ENCODE data around the gene CEL.
"Not testable (repeated sequence)": the region's sequence is repeated elsewhere in the genome, so short reads cannot be mapped to it uniquely, and the experiment has no call there.

CEL gene

GRCh38 chr9:133065070-133065388 is 3.2 kb downstream of the CEL start:
- DNase-seq, result no peak

GRCh38 chr9:133066181-133066983 is 4.6 kb downstream of the CEL start:
- no peak for DNase-seq

GRCh38 chr9:133067006-133067405 is 5.2 kb downstream of the CEL start:
- DNase-seq, result no peak

GRCh38 chr9:133067813-133068212 is 6.0 kb downstream of the CEL start:
- no peak for DNase-seq

- not testable (repeated sequence) for DNase-seq
Observed at GRCh38 chr9:133068431-133068830, 6.7 kb downstream of the CEL start.

GRCh38 chr9:133070500-133070961 is 8.8 kb downstream of the CEL start:
- not testable (repeated sequence) for DNase-seq

GRCh38 chr9:133070985-133071384 is 9.2 kb downstream of the CEL start:
- not testable (repeated sequence) for DNase-seq

GRCh38 chr9:133071484-133072150 is 9.8 kb downstream of the CEL start:
- no peak for DNase-seq

GRCh38 chr9:133072210-133072609 is 10.4 kb downstream of the CEL start:
- not testable (repeated sequence) for DNase-seq

GRCh38 chr9:133073086-133074014 is 11.6 kb downstream of the CEL start:
- no peak for DNase-seq

GRCh38 chr9:133074111-133074651 is 12.4 kb downstream of the CEL start:
- no peak for DNase-seq

GRCh38 chr9:133075925-133076630 is 14.3 kb downstream of the CEL start:
- DNase-seq, result no peak

- no peak for DNase-seq
Observed at GRCh38 chr9:133076691-133077090, 14.9 kb downstream of the CEL start.

GRCh38 chr9:133078486-133078885 is 16.7 kb downstream of the CEL start:
- no peak for DNase-seq

- DNase-seq, result no peak
Observed at GRCh38 chr9:133080161-133080560, 18.4 kb downstream of the CEL start.

- DNase-seq, result not testable (repeated sequence)
Observed at GRCh38 chr9:133080786-133081779, 19.3 kb downstream of the CEL start.

- DNase-seq, result not testable (repeated sequence)
Observed at GRCh38 chr9:133081957-133082644, 20.3 kb downstream of the CEL start.

- DNase-seq, result not testable (repeated sequence)
Observed at GRCh38 chr9:133083688-133084087, 21.9 kb downstream of the CEL start.

- DNase-seq, result not testable (repeated sequence)
Observed at GRCh38 chr9:133086212-133086860, 24.6 kb downstream of the CEL start.

- DNase-seq, result no peak
Observed at GRCh38 chr9:133086894-133087293, 25.1 kb downstream of the CEL start.
